Heart left ventricle (tissue), 16 donors: ENCODE data around the gene KCNAB2. TPM values are rescaled to one million over a fixed set of nuclear protein-coding genes. Genes with fewer than 3 reads are reported as not detected.
A peak's percentile ranks its signal among the peaks of the same experiment; 100 is the strongest.

Source experiments
- ATAC-seq, 4 donors: fragments of 200-7000 bp; cut with Tn5 transposase; one replicate each; pipeline ENCODE4 v1.9.1; 2020 to 2022; ENCODE audit warnings: moderate library complexity in 4 of 4, mild to moderate bottlenecking in 3 of 4, moderate number of reproducible peaks in 1 of 4
- DNase-seq, 5 donors: peaks; one replicate each; pipeline ENCODE4 v3.0.0-alpha.2; 2020
- H3K27ac ChIP-seq, 12 donors: fragments of 200-600 bp; sonication (generic) in 4 of 12; one replicate each; pipeline versions ENCODE4 v1.5.0 to v1.8.0; 2016 to 2022; ENCODE audit warnings: mild to moderate bottlenecking in 2 of 12
- H3K27me3 ChIP-seq, 9 donors: fragments of 200-600 bp; sonication (generic) in 2 of 9; one replicate each; pipeline versions ENCODE4 v1.5.1 to v1.8.0; 2016 to 2022; ENCODE audit warnings: mild to moderate bottlenecking in 3 of 9
- H3K36me3 ChIP-seq, 9 donors: fragments of 200-600 bp; sonication (generic) in 2 of 9; one replicate each; pipeline versions ENCODE4 v1.5.0 to v1.8.0; 2018 to 2022; ENCODE audit warnings: mild to moderate bottlenecking in 2 of 9
- H3K4me1 ChIP-seq, 12 donors: fragments of 200-600 bp; sonication (generic) in 4 of 12; one replicate each; pipeline versions ENCODE4 v1.5.0 to v1.8.0; 2016 to 2022; ENCODE audit warnings: mild to moderate bottlenecking in 3 of 12
- H3K4me3 ChIP-seq, 12 donors: fragments of 200-600 bp; sonication (generic) in 4 of 12; one replicate each; pipeline versions ENCODE4 v1.5.0 to v1.8.0; 2017 to 2022; ENCODE audit warnings: mild to moderate bottlenecking in 9 of 12, moderate library complexity in 4 of 12
- H3K9me3 ChIP-seq, 12 donors: fragments of 200-600 bp; sonication (generic) in 4 of 12; one replicate each; pipeline versions ENCODE4 v1.5.0 to v1.8.0; 2016 to 2022; ENCODE audit warnings: mild to moderate bottlenecking in 1 of 12
- POLR2A ChIP-seq, 2 donors: fragments of 450-650 bp; IDR thresholded peaks; one replicate each; pipeline ENCODE4 v1.6.1; 2017; ENCODE audit warnings: antibody characterized with exemption in 2 of 2, mild to moderate bottlenecking in 2 of 2, moderate library complexity in 2 of 2
- WGBS, 4 donors: extraction: QIAGEN DNeasy Blood & Tissue Kit in 2 of 4; methylation state at CpG; one replicate each; pipeline versions ENCODE4 v1.1.5 to v1.1.7; 2013 to 2018; 5-methylcytosine and 5-hydroxymethylcytosine counted together
- intact Hi-C, 10 donors: fragments of 100-400 bp; cut with DNase I; formaldehyde crosslinking; loops; one replicate each; pipeline versions ENCODE4 v1.11.1 to v1.14.2; 2022
- polyA plus RNA-seq, 2 donors: library from polyadenylated mRNA; stranded (reverse); fragments of 200-250 nt; gene quantifications; one replicate each; pipeline ENCODE4 v1.2.3, GENCODE V29; 2013
- total RNA-seq, 9 donors: library from RNA; depleted of rRNA in 2 of 9; stranded (reverse); fragments of >200 nt in 2 of 9; fragmentation: NEBNext Ultra II Directional in 3 of 9; extraction: Animal tissue kit (Norgen Biotek cat#: 25700) in 3 of 9; gene quantifications; one replicate each; pipeline versions ENCODE4 v1.1.0 to v1.2.4, GENCODE V29; 2016 to 2023
- TF ChIP-seq, protein P1 (sequence below), 12 donors: fragments of 200-600 bp; sonication (generic) in 4 of 12; IDR thresholded peaks; one replicate each; pipeline versions ENCODE4 v1.5.0 to v1.8.0; 2018 to 2022; ENCODE audit warnings: antibody characterized with exemption in 12 of 12, mild to moderate bottlenecking in 5 of 12
- donor health status: ischemic (EF 13 %, LVEDD 7.1; RV severe dilation, severe dysfunction).
- donor health status: healthy with polysubstance abuse.
- donor health status: DM: no; HTN: yes; CAD: no.
- donor health status: DM: no; HTN: no; CAD: no.
- donor health status: ischemic (EF 25% LVEDD 6.9; RV normal size, moderate dysfunction).
- donor health status: ischemic (EF 25% LVEDD 5.7; RV mildly dilated, moderate dysfunction).
- donor health status: healthy.
- donor health status: DM: yes; HTN: yes; CAD: no.
- donor health status: ischemic (EF 35%, LVEDD 5.7; RV mildly dilated, moderate dysfunction).
- donor health status: nonischemic (EF 11% LVEDD 7.7; RV severe dilation, severe dysfunction).
- donor health status: DM: yes; HTN: yes; CAD: no.
- donor health status: PGD.
- donor health status: ischemic (EF 29% LVEDD 5.4; RV normal size, mild dysfunction).
- donor health status: nonischemic (EF 23%, LVEDD 6.1; RV moderate dilation, normal function).

Gene KCNAB2
- total and polyA plus RNA-seq, 11 donors, result 10.7 to 51.4 (median 27.2) TPM

DNA sequence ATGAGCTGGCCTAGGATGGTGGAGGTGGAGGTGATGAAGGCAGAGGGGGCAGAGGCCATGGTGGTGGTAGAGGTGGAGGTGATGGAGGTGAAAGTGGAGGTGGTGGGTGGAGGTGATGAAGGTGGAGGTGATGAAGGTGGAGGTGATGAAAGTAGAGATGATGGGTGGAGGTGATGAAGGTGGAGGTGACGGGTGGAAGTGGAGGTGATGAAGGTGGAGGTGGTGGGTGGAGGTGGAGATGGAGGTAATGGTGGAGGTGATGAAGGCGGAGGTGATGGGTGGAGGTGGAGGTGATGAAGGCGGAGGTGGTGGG lies 33.8 kb upstream of the KCNAB2 start:
- TF ChIP-seq, protein P1, sequence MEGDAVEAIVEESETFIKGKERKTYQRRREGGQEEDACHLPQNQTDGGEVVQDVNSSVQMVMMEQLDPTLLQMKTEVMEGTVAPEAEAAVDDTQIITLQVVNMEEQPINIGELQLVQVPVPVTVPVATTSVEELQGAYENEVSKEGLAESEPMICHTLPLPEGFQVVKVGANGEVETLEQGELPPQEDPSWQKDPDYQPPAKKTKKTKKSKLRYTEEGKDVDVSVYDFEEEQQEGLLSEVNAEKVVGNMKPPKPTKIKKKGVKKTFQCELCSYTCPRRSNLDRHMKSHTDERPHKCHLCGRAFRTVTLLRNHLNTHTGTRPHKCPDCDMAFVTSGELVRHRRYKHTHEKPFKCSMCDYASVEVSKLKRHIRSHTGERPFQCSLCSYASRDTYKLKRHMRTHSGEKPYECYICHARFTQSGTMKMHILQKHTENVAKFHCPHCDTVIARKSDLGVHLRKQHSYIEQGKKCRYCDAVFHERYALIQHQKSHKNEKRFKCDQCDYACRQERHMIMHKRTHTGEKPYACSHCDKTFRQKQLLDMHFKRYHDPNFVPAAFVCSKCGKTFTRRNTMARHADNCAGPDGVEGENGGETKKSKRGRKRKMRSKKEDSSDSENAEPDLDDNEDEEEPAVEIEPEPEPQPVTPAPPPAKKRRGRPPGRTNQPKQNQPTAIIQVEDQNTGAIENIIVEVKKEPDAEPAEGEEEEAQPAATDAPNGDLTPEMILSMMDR (IDR thresholded peaks at IDR 0.05), result no peak
- TF ChIP-seq POLR2A (IDR thresholded peaks at IDR 0.05), result no peak
- DNase-seq (no peak), ATAC-seq (no peak)
- no peaks in the 10 kb centered on the region for H3K27me3 ChIP-seq
- 82 to 97% (median 93%) methylated on average over 3 of the region's 3 CpGs for WGBS, 4 donors
- no peak overlapping the region for H3K4me3 ChIP-seq
- peak overlapping the region in 1 of 12 donors; percentile 25 for H3K27ac ChIP-seq
- no peaks in the 10 kb centered on the region for H3K9me3 ChIP-seq
- peaks cover 0 to 43% (median 22%) of the 10 kb centered on the region in 12 donors for H3K4me1 ChIP-seq
- no peaks in the 10 kb centered on the region for H3K36me3 ChIP-seq
- intact Hi-C loops, result no loop called here

DNA sequence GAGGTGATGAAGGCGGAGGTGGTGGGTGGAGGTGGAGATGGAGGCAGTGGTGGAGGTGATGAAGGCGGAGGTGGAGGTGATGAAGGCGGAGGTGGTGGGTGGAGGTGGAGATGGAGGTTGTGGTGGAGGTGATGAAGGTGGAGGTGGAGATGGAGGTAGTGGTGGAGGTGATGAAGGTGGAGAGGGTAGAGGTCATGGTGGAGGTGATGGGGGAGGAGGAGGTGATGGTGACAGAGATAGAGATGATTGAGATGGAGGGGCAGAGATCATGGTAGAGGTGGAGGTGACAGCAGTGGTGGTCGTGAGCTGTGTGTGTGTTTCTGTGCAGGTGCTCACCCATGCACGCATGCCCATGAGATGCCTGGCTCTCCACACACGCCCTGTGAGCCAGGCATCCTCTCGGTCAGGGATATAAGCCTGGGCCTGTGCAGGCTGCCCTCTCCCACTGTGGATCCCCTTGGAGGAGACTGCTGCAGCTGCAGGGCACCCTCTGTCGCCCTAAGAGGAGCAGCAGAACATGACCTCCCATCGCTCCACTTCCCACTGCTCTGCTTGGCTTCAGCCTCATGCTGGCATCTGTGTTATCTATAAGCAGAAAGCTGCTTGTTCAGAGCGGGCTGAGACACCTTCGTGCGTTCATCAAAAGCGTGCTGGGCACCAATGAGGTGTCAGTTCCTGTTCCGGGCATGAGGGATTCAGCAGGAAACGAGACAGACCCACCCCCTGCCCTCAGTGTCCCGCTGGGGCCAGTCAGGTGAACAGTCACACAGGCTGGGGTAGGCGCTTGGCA lies 33.0 kb upstream of the KCNAB2 start:
- WGBS, 4 donors, result 71 to 77% (median 74%) methylated on average over 13 to 17 of the region's 17 CpGs
- TF ChIP-seq, protein P1 (IDR thresholded peaks at IDR 0.05), result no peak
- TF ChIP-seq POLR2A (IDR thresholded peaks at IDR 0.05), result no peak
- DNase-seq, result peak in 2 of 5 donors; percentile 58 to 63
- ATAC-seq, result peak; percentile 11 to 53 (median 38)
- intact Hi-C loops, result no loop called here
- Histone ChIP-seq H3K27ac (peak overlapping the region in 11 of 12 donors; percentile 70 to 95 (median 88)), H3K27me3 (no peaks in the 10 kb centered on the region), H3K36me3 (no peaks in the 10 kb centered on the region), H3K9me3 (no peaks in the 10 kb centered on the region), H3K4me1 (peaks cover 0 to 35% (median 16%) of the 10 kb centered on the region in 12 donors), H3K4me3 (no peak overlapping the region)

DNA sequence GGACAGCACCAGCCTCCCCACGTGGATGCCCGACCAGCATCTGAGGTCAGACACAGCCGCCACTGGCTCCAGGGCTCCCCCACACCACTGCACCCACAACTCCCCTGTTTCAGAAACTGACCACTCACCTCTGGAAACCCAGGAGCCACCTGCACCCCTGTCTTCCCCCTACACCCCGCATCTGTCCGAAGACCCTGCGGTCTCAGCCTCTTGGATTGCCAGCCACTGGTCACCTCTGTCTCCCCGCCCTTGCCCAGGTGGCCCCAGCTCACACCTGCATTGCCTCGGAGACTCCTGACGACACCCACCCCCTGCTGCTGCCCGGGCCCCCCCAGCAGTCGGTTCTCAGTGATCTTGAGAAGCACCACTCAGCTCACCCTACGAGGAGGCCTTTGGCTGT lies 32.2 kb upstream of the KCNAB2 start:
- 71 to 92% (median 90%) methylated on average over 6 to 12 of the region's 12 CpGs for WGBS, 4 donors
- Histone ChIP-seq H3K27ac (peak overlapping the region; percentile 70 to 95 (median 88)), H3K4me1 (peaks cover 0 to 34% (median 16%) of the 10 kb centered on the region in 12 donors), H3K27me3 (no peaks in the 10 kb centered on the region), H3K9me3 (no peaks in the 10 kb centered on the region), H3K4me3 (no peak overlapping the region), H3K36me3 (no peaks in the 10 kb centered on the region)
- DNase-seq, result peak in 2 of 5 donors; percentile 22 to 41
- intact Hi-C loops, result no loop called here
- TF ChIP-seq, protein P1 (IDR thresholded peaks at IDR 0.05), result no peak
- TF ChIP-seq POLR2A (IDR thresholded peaks at IDR 0.05), result no peak
- ATAC-seq, result peak in 2 of 4 donors; percentile 3 to 6

DNA sequence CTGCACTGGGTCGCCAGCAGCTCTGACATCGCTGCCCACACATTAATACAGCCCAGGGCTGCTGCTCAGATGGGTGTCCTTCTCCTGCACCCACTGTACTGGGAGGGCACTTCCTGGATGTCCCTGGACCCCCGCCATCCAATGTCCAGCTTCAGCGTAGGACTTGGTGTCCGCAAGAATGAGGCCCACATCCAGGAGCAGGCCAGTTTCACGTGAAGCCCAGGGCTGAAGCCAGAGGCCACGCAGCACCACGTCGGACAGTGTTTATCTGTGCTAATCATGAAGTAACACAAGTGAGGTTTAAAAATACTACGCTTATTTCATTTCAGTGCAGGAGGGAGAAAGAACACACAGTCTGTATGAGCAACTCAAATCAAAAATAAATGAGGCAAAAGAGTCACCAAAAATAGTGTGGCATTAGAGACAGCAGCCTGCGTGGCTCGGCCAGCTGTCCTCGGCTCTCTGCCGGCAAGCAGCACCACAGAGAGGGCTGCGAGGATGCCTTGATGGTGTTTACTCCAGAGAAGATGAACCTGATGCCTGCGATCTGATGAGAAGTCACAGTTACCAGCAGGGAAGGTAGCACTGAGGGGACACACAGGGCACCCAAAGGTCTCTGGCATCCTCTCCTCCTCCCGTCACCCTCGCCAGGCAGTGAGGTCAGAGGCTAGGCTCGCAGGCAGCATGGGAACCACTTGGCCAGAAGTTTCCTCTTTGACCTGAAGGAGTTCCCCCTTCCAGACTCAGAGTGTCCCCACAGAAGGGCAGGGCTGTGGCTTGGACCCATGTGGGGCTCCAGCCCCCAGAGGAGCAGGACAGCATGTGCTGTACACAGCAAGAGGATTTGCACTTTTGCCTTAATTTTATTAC lies 31.3 kb upstream of the KCNAB2 start:
- no peaks in the 10 kb centered on the region for H3K36me3 ChIP-seq
- no peaks in the 10 kb centered on the region for H3K27me3 ChIP-seq
- peak; percentile 82 to 89 (median 84) for ATAC-seq
- peak overlapping the region; percentile 70 to 95 (median 88) for H3K27ac ChIP-seq
- intact Hi-C loops, result no loop called here
- peaks cover 0 to 34% (median 17%) of the 10 kb centered on the region in 12 donors for H3K4me1 ChIP-seq
- H3K4me3 ChIP-seq, result no peak overlapping the region
- H3K9me3 ChIP-seq, result no peaks in the 10 kb centered on the region
- TF ChIP-seq, protein P1 (IDR thresholded peaks at IDR 0.05), result no peak
- peak in 1 of 2 donors; percentile 40 for TF ChIP-seq POLR2A (IDR thresholded peaks at IDR 0.05)
- 44 to 64% (median 55%) methylated on average over 18 to 19 of the region's 19 CpGs for WGBS, 4 donors
- peak; percentile 67 to 94 (median 76) for DNase-seq
